Esophagus muscularis mucosa (tissue), 4 donors: ENCODE data around the gene ARHGAP40. TPM values are rescaled to one million over a fixed set of nuclear protein-coding genes. Genes with fewer than 3 reads are reported as not detected.

Experiments
- DNase-seq: peaks from one replicate; pipeline ENCODE4 v3.0.0-alpha.2; 2017; ENCODE audit errors: extremely low spot score
- H3K27ac ChIP-seq, 4 donors: fragments of 200-600 bp; sonication (generic); replicated peaks in 1 of 4; 1 replicate in 3 of 4; 2 replicates in 1 of 4; pipeline ENCODE4 v1.5.1; 2016 to 2019; ENCODE audit warnings: mild to moderate bottlenecking in 1 of 4
- H3K27me3 ChIP-seq, 4 donors: fragments of 200-600 bp; sonication (generic); one replicate each; pipeline versions ENCODE4 v1.5.1 to v1.6.0; 2016 to 2019
- H3K36me3 ChIP-seq, 4 donors: fragments of 200-600 bp; sonication (generic); one replicate each; pipeline ENCODE4 v1.5.1; 2016 to 2019
- H3K4me1 ChIP-seq, 4 donors: fragments of 200-600 bp; sonication (generic); one replicate each; pipeline ENCODE4 v1.5.1; 2016 to 2019
- H3K4me3 ChIP-seq, 4 donors: fragments of 200-600 bp; sonication (generic); 1 replicate in 2 of 4; 2 replicates in 2 of 4; pipeline ENCODE4 v1.5.1; 2016 to 2019; ENCODE audit warnings: mild to moderate bottlenecking in 4 of 4, moderate library complexity in 1 of 4
- H3K9me3 ChIP-seq, 4 donors: fragments of 200-600 bp; sonication (generic); 1 replicate in 3 of 4; 2 replicates in 1 of 4; pipeline ENCODE4 v1.5.1; 2016 to 2019
- EP300 ChIP-seq: sonication (generic); formaldehyde crosslinking; IDR thresholded peaks from one replicate; pipeline ENCODE4 v1.6.1; 2017; ENCODE audit warnings: antibody characterized with exemption
- POLR2A ChIP-seq: fragments of 450-650 bp; IDR thresholded peaks from one replicate; pipeline ENCODE4 v1.6.1; 2017; ENCODE audit warnings: antibody characterized with exemption, moderate library complexity, mild to moderate bottlenecking, low read depth
- POLR2AphosphoS5 ChIP-seq, 2 donors: sonication (generic); formaldehyde crosslinking; IDR thresholded peaks; one replicate each; pipeline ENCODE4 v1.6.1; 2017; ENCODE audit warnings: antibody characterized with exemption in 2 of 2
- WGBS: methylation state at CpG from one replicate; pipeline ENCODE4 v1.1.5; 2018; 5-methylcytosine and 5-hydroxymethylcytosine counted together
- intact Hi-C: fragments of 100-400 bp; cut with DNase I; formaldehyde crosslinking; loops from one replicate; pipeline ENCODE4 v1.15.1; 2023
- total RNA-seq, 4 donors: library from RNA; depleted of rRNA; stranded (reverse); fragments of >200 nt; gene quantifications; one replicate each; pipeline versions ENCODE4 v1.1.0 to v1.2.1, GENCODE V29; 2016
- TF ChIP-seq, protein P1 (sequence below), 3 experiments: fragments of 200-600 bp in 2 of 3; fragments of 450-650 bp in 1 of 3; sonication (generic) in 2 of 3; IDR thresholded peaks; one replicate each; pipeline ENCODE4 v1.5.1; 2017 to 2019; ENCODE audit warnings: antibody characterized with exemption in 3 of 3, mild to moderate bottlenecking in 2 of 3, moderate library complexity in 1 of 3

The ARHGAP40 gene
- total RNA-seq, 4 donors from 2014 or later: 0.42 TPM; not detected in 3

DNA sequence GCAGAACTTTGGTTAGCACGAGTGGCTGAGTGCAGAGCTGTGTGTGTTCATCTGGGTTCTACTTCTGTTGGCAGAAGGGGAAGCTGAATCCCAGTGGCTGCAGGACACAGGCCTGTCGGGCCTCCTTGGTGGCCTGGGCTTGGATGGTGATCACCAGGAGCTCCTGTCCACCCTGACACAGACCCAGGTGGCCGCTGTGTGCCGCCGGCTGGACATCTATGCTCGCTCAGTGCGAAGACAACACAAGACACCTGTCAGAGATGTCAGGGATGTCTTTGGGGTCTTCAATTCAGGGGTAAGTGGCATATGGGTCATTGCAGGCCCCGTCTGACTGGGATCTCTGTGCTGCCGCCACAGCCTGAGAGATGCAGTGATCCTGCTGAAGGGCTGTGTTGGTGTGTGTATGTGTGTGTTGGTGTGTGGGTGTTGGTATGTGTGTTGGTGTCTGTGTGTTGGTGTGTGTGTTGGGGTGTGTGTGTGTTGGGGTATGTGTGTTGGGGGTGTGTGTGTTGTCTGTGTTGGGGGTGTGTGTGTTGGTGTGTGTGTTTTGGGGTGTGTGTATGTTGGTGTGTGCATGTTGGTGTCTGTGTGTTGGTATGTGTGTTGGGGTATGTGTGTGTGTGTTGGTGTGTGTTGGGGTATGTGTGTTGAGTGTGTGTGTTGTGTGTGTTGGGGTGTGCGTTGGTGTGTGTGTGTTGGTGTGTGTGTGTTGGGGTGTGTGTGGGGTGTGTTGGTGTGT, 25.5 kb downstream of the ARHGAP40 start:
- TF ChIP-seq, protein P1, sequence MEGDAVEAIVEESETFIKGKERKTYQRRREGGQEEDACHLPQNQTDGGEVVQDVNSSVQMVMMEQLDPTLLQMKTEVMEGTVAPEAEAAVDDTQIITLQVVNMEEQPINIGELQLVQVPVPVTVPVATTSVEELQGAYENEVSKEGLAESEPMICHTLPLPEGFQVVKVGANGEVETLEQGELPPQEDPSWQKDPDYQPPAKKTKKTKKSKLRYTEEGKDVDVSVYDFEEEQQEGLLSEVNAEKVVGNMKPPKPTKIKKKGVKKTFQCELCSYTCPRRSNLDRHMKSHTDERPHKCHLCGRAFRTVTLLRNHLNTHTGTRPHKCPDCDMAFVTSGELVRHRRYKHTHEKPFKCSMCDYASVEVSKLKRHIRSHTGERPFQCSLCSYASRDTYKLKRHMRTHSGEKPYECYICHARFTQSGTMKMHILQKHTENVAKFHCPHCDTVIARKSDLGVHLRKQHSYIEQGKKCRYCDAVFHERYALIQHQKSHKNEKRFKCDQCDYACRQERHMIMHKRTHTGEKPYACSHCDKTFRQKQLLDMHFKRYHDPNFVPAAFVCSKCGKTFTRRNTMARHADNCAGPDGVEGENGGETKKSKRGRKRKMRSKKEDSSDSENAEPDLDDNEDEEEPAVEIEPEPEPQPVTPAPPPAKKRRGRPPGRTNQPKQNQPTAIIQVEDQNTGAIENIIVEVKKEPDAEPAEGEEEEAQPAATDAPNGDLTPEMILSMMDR (IDR thresholded peaks at IDR 0.05): no peak
- TF ChIP-seq POLR2AphosphoS5 (IDR thresholded peaks at IDR 0.05) (no peak), EP300 (no peak), POLR2A (no peak)
- no peaks in the 10 kb centered on the region for H3K4me1 ChIP-seq
- no peaks in the 10 kb centered on the region for H3K36me3 ChIP-seq
- peaks cover 0 to 10% (median 6%) of the 10 kb centered on the region in 4 donors for H3K9me3 ChIP-seq
- H3K27ac ChIP-seq: no peak overlapping the region
- intact Hi-C loops: no loop called here
- no peak for DNase-seq
- WGBS: 67% methylated on average over 3 of the region's 10 CpGs
- no peak overlapping the region for H3K4me3 ChIP-seq
- peaks cover 0 to 23% (median 0%) of the 10 kb centered on the region in 4 donors for H3K27me3 ChIP-seq

DNA sequence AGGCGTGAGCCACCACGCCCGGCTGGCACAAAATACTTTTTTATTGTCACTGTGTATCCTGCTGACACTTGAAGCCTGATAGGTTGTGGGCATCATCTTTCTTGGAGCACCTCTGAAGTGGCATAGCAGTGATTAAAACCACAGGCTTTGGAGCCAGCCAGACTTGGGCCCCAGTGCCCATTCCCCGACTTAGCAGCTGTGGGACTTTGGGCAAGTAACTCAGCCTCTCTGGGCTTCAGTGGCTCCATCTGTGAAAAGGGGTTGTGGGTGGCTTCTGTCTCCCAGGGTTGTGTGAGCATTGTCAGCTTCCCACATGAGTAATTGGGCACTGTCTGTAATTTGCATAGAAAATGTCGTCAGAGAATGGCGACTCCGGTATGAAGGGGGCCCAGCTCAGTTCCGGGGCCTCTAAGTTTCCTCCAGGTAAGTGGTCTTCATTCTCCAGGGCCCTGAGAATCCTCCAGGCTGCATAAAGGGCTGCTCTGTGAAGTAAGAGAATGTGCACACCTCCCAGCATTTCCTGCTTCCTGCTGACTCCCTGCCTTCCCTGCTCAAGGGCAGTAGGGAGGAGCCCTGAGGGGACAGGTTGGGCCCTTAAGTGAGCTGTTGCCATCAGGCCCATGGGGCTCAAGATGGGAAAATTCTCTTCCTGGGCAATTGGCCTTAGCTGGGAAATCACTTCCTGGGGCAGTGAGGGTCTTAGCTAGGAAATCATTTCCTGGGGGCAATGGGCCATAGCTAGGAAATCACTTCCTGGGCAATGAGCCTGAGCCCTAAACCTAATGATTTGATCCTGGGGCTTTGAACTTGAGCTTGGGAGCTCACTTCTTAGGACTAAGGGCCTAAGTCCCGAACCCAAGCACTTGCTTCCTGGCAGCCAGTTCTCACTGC, 27.2 kb downstream of the ARHGAP40 start:
- DNase-seq: no peak
- TF ChIP-seq POLR2AphosphoS5 (IDR thresholded peaks at IDR 0.05) (no peak), EP300 (no peak), POLR2A (no peak)
- TF ChIP-seq, protein P1 (IDR thresholded peaks at IDR 0.05): no peak
- Histone ChIP-seq H3K36me3 (no peaks in the 10 kb centered on the region), H3K4me1 (peaks cover 0 to 5% (median 0%) of the 10 kb centered on the region in 4 donors), H3K27me3 (peaks cover 0 to 26% (median 0%) of the 10 kb centered on the region in 4 donors), H3K27ac (no peak overlapping the region), H3K4me3 (no peak overlapping the region), H3K9me3 (peaks cover 0 to 10% (median 6%) of the 10 kb centered on the region in 4 donors)
- intact Hi-C loops: no loop called here
- WGBS: 93% methylated on average over 8 of the region's 9 CpGs

DNA sequence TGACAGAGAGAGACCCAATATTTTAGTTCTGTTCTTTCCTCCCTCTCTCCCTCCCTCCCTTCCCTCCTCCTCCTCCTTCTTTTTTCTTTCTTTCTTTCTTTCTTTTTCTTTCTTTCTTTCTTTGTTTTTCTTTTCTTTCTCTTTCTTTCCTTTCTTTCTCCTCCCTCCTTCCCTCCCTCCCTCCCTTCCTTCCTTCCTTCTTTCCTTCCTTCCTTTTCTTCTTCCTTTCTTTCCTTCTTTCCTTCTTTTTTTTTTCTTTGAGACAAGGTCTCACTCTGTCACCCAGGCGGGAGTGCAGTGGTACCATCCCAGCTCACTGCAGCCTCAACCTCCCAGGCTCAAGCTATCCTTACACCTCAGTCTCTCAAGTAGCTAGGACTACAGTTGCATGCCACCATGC, 28.4 kb downstream of the ARHGAP40 start:
- Histone ChIP-seq H3K4me3 (no peak overlapping the region), H3K27ac (no peak overlapping the region), H3K36me3 (no peaks in the 10 kb centered on the region), H3K9me3 (no peaks in the 10 kb centered on the region), H3K27me3 (peaks cover 0 to 33% (median 2%) of the 10 kb centered on the region in 4 donors), H3K4me1 (peaks cover 0 to 6% (median 0%) of the 10 kb centered on the region in 4 donors)
- no peak for DNase-seq
- intact Hi-C loops: no loop called here
- 85% methylated on average over 1 of the region's 1 CpG for WGBS
- TF ChIP-seq POLR2AphosphoS5 (IDR thresholded peaks at IDR 0.05) (no peak), POLR2A (no peak), EP300 (no peak)
- TF ChIP-seq, protein P1 (IDR thresholded peaks at IDR 0.05): no peak

DNA sequence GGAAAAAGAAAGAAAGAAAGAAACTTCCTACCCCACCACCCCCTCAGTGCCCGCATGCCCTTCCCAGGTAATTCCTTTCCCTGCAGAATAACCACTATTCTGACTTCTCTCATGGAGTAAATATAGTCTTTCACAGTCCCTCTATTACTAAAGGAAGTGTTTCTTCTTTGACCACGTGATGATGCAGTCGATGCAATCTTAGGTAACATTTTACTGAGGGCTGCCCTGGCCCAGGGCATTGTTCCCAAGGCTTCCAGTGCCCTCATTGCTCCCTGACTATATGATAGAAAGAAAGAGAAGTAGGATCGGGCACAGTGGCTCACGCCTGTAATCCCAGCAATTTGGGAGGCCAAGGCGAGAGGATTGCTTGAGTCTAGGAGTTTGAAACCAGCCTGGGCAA, 29.1 kb downstream of the ARHGAP40 start:
- Histone ChIP-seq H3K36me3 (no peaks in the 10 kb centered on the region), H3K4me1 (peaks cover 0 to 6% (median 0%) of the 10 kb centered on the region in 4 donors), H3K4me3 (no peak overlapping the region), H3K9me3 (no peaks in the 10 kb centered on the region), H3K27me3 (peaks cover 0 to 40% (median 2%) of the 10 kb centered on the region in 4 donors), H3K27ac (no peak overlapping the region)
- WGBS: 80% methylated on average over 6 of the region's 6 CpGs
- no peak for DNase-seq
- intact Hi-C loops: no loop called here
- TF ChIP-seq POLR2A (no peak), EP300 (no peak), POLR2AphosphoS5 (IDR thresholded peaks at IDR 0.05) (no peak)
- TF ChIP-seq, protein P1 (IDR thresholded peaks at IDR 0.05): no peak
